ENCODE data around the gene MAST2.

DNA sequence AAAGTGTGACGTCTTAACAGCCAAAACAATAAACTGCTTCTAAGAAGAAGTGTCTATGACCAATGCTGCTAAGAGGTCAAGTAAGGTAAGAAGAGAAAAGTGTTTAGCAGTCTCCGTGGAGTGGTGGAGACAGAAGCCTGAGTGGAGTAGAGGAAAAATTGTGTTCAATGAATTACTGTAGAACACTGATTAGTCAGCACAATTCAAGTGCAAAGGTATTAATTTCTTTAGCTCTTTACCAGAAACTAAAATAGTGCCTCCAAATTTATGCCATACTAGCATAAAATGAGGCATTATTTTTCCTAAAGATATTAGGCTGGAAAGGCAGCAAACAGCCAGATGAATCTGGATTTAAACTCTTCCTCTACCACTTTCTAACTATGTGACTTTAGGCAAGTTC lies 272.9 kb downstream of the MAST2 start:
- TF ChIP-seq, protein P1, sequence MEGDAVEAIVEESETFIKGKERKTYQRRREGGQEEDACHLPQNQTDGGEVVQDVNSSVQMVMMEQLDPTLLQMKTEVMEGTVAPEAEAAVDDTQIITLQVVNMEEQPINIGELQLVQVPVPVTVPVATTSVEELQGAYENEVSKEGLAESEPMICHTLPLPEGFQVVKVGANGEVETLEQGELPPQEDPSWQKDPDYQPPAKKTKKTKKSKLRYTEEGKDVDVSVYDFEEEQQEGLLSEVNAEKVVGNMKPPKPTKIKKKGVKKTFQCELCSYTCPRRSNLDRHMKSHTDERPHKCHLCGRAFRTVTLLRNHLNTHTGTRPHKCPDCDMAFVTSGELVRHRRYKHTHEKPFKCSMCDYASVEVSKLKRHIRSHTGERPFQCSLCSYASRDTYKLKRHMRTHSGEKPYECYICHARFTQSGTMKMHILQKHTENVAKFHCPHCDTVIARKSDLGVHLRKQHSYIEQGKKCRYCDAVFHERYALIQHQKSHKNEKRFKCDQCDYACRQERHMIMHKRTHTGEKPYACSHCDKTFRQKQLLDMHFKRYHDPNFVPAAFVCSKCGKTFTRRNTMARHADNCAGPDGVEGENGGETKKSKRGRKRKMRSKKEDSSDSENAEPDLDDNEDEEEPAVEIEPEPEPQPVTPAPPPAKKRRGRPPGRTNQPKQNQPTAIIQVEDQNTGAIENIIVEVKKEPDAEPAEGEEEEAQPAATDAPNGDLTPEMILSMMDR (conservative IDR thresholded peaks at IDR 0.05; ENCODE audit: low read length), result no peak
- no peak for TF ChIP-seq EZH2phosphoT487 (IDR thresholded peaks at IDR 0.05; ENCODE audit: borderline replicate concordance)

Data from Loucy (cell line).